OCI-LY1 (cell line): ENCODE data around the gene LPCAT3.

ENCODE experiments used
- H2AFZ ChIP-seq: fragments of 200-600 bp; sonication (generic), shearing (Covaris generic); 2 replicates; pipeline ENCODE4 v1.6.0; 2014; ENCODE audit warnings: antibody characterized with exemption, mild to moderate bottlenecking, low read length
- H3F3A ChIP-seq: fragments of 200-600 bp; sonication (generic), shearing (Covaris generic); 2 replicates; pipeline ENCODE4 v1.6.0; 2014; ENCODE audit warnings: mild to moderate bottlenecking, antibody characterized with exemption, low read length, moderate library complexity; ENCODE audit not compliant: insufficient read depth
- H3K27ac ChIP-seq: fragments of 200-600 bp; sonication (generic); 2 replicates; pipeline ENCODE4 v1.5.1; 2014; ENCODE audit warnings: low read length, mixed run types, mild to moderate bottlenecking, low read depth; ENCODE audit not compliant: poor library complexity, severe bottlenecking
- H3K27me3 ChIP-seq: fragments of 200-600 bp; sonication (generic); 2 replicates; pipeline ENCODE4 v1.6.0; 2014; ENCODE audit warnings: antibody characterized with exemption, mild to moderate bottlenecking, low read length, moderate library complexity; ENCODE audit not compliant: insufficient read depth
- H3K36me3 ChIP-seq: fragments of 200-600 bp; sonication (generic); 2 replicates; pipeline ENCODE4 v1.6.1; 2014; ENCODE audit warnings: mild to moderate bottlenecking, antibody characterized with exemption, low read length, moderate library complexity, mixed read lengths; ENCODE audit not compliant: insufficient read depth
- H3K4me1 ChIP-seq: fragments of 200-600 bp; sonication (generic); 2 replicates; pipeline ENCODE4 v1.5.1; 2014; ENCODE audit warnings: mild to moderate bottlenecking, low read length, moderate library complexity; ENCODE audit not compliant: insufficient read depth, severe bottlenecking
- H3K4me2 ChIP-seq: fragments of 200-600 bp; sonication (generic), shearing (Covaris generic); 2 replicates; pipeline ENCODE4 v1.6.1; 2014; ENCODE audit warnings: low read length
- H3K4me3 ChIP-seq: fragments of 200-600 bp; sonication (generic); 2 replicates; pipeline ENCODE4 v1.5.1; 2014; ENCODE audit warnings: low read length, low read depth, mild to moderate bottlenecking, mixed read lengths; ENCODE audit not compliant: poor library complexity, severe bottlenecking
- H3K79me2 ChIP-seq: fragments of 200-600 bp; shearing (Covaris generic); 2 replicates; pipeline ENCODE4 v1.6.1; 2016; ENCODE audit warnings: mixed run types, low read length, mixed read lengths; ENCODE audit not compliant: insufficient read depth
- H3K9ac ChIP-seq: fragments of 200-600 bp; sonication (generic), shearing (Covaris generic); 2 replicates; pipeline ENCODE4 v1.6.1; 2014; ENCODE audit warnings: mild to moderate bottlenecking, low read length, mixed read lengths
- H3K9me2 ChIP-seq: fragments of 200-600 bp; sonication (generic), shearing (Covaris generic); 2 replicates; pipeline ENCODE4 v1.6.1; 2014; ENCODE audit warnings: low read depth, mild to moderate bottlenecking, low read length, mixed read lengths
- H3K9me3 ChIP-seq: fragments of 200-600 bp; shearing (Covaris generic); 2 replicates; pipeline ENCODE4 v1.6.1; 2014; ENCODE audit warnings: low read length, mixed read lengths
- H4K20me1 ChIP-seq: fragments of 200-600 bp; sonication (generic), shearing (Covaris generic); 2 replicates; pipeline ENCODE4 v1.6.0; 2016; ENCODE audit warnings: mild to moderate bottlenecking, low read length; ENCODE audit not compliant: insufficient read depth
- EZH2 ChIP-seq: fragments of 200-600 bp; sonication (generic), shearing (Covaris generic); IDR thresholded peaks from 2 replicates; pipeline ENCODE4 v1.8.0; 2017; ENCODE audit warnings: borderline replicate concordance, mixed run types, mild to moderate bottlenecking, antibody characterized with exemption, low read length, moderate library complexity, mixed read lengths
- TF ChIP-seq, protein P1 (sequence below): fragments of 200-600 bp; sonication (generic), shearing (Covaris generic); IDR thresholded peaks from 2 replicates; pipeline ENCODE4 v1.5.1; 2017; ENCODE audit warnings: mild to moderate bottlenecking, antibody characterized with exemption, low read length, moderate library complexity, mixed read lengths

Gene LPCAT3

DNA sequence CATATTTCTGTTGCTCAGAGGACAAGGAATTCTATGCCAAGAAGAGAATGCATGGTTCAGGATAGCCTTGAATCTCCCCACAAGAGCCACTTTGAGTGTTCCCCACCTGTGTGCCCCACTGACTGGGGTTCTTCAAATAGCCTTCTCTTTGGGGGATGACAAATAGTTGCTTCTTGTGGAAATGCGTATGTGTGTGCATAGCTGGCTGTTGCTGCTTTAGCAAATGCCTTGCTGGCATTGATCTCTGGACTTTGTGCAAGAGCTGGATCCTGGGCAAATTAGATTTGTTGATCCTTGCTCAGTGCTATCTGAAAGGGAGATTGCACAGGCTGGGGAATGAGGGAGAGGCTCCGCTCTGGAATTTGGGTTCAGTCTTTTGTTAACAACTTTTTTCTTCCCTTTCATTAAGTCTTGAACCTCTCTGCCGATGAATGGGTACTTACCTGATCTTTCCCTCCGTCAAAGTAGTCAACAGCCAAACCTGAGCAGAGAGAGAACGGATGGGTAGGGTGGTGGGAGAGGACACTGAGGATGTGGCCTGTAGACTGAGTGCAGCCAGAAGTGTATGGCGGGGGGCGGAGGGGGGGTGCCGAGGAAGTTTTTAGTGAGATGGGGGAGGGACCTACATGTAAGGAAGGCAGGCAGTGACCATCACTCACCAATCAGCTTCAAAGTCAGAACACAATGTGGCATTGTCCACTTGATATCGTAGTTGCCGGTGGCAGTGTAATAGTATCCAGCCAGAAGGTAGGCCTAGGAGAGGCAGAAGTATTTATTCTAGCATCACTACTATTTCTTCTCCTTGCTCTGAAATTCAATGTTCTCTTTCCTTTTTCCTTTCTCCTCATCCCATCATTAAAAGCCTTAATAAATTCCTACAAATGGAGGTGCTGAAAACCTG, 36.9 kb downstream of the LPCAT3 start:
- no peak overlapping the region for H2AFZ ChIP-seq
- no peaks in the 10 kb centered on the region for H3K27me3 ChIP-seq
- no peaks in the 10 kb centered on the region for H3F3A ChIP-seq
- no peak overlapping the region for H3K4me2 ChIP-seq
- no peaks in the 10 kb centered on the region for H4K20me1 ChIP-seq
- H3K9me2 ChIP-seq = no peaks in the 10 kb centered on the region
- H3K79me2 ChIP-seq = no peaks in the 10 kb centered on the region
- no peaks in the 10 kb centered on the region for H3K9me3 ChIP-seq
- TF ChIP-seq EZH2 = no peak
- TF ChIP-seq, protein P1, sequence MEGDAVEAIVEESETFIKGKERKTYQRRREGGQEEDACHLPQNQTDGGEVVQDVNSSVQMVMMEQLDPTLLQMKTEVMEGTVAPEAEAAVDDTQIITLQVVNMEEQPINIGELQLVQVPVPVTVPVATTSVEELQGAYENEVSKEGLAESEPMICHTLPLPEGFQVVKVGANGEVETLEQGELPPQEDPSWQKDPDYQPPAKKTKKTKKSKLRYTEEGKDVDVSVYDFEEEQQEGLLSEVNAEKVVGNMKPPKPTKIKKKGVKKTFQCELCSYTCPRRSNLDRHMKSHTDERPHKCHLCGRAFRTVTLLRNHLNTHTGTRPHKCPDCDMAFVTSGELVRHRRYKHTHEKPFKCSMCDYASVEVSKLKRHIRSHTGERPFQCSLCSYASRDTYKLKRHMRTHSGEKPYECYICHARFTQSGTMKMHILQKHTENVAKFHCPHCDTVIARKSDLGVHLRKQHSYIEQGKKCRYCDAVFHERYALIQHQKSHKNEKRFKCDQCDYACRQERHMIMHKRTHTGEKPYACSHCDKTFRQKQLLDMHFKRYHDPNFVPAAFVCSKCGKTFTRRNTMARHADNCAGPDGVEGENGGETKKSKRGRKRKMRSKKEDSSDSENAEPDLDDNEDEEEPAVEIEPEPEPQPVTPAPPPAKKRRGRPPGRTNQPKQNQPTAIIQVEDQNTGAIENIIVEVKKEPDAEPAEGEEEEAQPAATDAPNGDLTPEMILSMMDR = no peak
- no peaks in the 10 kb centered on the region for H3K4me1 ChIP-seq
- no peak overlapping the region for H3K9ac ChIP-seq
- H3K4me3 ChIP-seq = no peak overlapping the region
- peaks cover 91% of the 10 kb centered on the region for H3K36me3 ChIP-seq
- no peak overlapping the region for H3K27ac ChIP-seq

DNA sequence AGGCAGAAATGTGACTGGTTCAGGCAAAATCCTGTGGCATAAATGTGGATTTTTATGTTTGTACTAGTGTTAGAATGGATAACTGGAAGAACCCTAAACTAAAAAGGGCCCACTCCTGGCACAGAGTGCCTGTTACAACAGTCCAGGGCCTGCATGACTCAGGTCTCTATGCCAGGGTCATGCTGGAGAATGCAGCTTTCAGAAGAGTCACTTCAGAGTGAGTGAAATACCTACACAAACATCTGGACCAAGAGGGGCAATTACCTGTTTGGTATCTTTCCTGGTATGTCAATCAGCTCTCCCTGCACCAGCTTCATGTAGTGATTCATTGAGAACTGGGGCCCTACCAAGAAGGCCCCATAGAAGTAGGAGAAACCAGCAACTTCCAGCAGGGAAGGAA, 37.5 kb downstream of the LPCAT3 start:
- Histone ChIP-seq H3K9ac (no peak overlapping the region), H3K4me1 (no peaks in the 10 kb centered on the region), H4K20me1 (no peaks in the 10 kb centered on the region), H3K27ac (no peak overlapping the region), H3K79me2 (no peaks in the 10 kb centered on the region), H3K9me3 (no peaks in the 10 kb centered on the region), H3K4me2 (no peak overlapping the region), H3K27me3 (no peaks in the 10 kb centered on the region), H3F3A (no peaks in the 10 kb centered on the region), H3K9me2 (no peaks in the 10 kb centered on the region), H3K4me3 (no peak overlapping the region), H2AFZ (no peak overlapping the region), H3K36me3 (peaks cover 94% of the 10 kb centered on the region)
- TF ChIP-seq, protein P1 = no peak
- TF ChIP-seq EZH2 = no peak

DNA sequence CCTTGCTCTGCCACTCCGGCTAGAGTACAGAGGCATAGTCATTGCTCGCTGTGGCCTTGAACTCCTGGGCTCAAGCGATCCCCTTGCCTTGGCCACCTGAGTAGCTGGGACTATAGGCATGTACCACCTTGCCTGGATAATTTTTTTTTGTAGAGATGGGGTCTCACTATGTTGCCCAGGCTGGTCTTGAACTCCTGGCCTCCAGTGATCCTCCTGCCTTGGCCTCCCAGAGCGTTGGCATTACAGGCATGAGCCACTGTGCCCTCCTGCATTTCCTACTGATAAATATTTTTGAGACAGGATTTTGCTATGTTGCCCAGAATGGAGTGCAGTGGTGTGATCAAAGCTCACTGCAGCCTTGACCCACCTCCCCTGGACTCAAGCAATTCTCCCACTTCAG, 38.2 kb downstream of the LPCAT3 start:
- H3K27ac ChIP-seq = no peak overlapping the region
- H3K4me3 ChIP-seq = no peak overlapping the region
- H3K36me3 ChIP-seq = peaks cover 95% of the 10 kb centered on the region

More for the DNA sequence above, 38.2 kb downstream of the LPCAT3 start:
- Histone ChIP-seq H3K9ac (no peak overlapping the region), H3K9me2 (no peaks in the 10 kb centered on the region), H3K4me2 (no peak overlapping the region), H3K4me1 (no peaks in the 10 kb centered on the region), H3K79me2 (no peaks in the 10 kb centered on the region), H4K20me1 (no peaks in the 10 kb centered on the region), H3F3A (no peaks in the 10 kb centered on the region), H2AFZ (no peak overlapping the region), H3K9me3 (no peaks in the 10 kb centered on the region), H3K27me3 (no peaks in the 10 kb centered on the region)
- TF ChIP-seq EZH2 = no peak
- TF ChIP-seq, protein P1 = no peak
